ENCODE measurements around the gene MCF2L2. TPM values are rescaled to one million over a fixed set of nuclear protein-coding genes. Genes with fewer than 3 reads are reported as not detected.
A peak's percentile ranks its signal among the peaks of the same experiment; 100 is the strongest.

The MCF2L2 gene
- total RNA-seq, 1 donor from 2014 or later, result 0.43 TPM

DNA sequence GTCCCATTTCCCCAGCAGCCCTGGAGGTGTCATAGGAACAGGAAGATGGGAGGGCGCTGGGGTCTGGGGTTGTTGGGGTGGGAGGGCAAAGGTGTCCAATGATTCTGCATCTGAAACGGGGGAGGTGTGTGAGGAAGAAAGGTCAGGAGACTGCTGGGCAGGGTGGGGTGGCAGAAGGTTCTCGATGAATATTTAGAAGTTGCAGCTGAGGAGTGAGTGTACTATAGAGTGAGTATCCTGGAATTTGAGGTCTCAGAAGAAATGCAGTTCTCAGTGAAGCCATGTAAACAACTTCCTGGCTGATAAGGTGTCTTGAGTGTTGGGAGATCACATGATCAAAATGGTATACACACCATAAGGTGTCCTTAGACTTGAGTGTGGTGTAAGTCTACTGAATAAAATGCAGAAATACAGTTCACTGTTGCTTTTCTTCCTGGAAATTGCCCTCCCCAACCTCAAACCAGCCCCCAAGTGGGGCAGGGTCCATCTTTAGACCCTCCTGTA, 165.5 kb downstream of the MCF2L2 start:
- no peak overlapping the region for H3K4me3 Mint-ChIP-seq (ENCODE audit: low read depth)
- no peaks in the 10 kb centered on the region for H3K9me3 Mint-ChIP-seq (ENCODE audit: low read depth)
- H3K27ac Mint-ChIP-seq, result no peak overlapping the region
- peaks cover 23% of the 10 kb centered on the region for H3K4me1 Mint-ChIP-seq (ENCODE audit: low read depth)
- DNase-seq (ENCODE audit: low spot score, unreplicated experiment), result no peak
- no peaks in the 10 kb centered on the region for H3K27me3 Mint-ChIP-seq
- H3K36me3 Mint-ChIP-seq (ENCODE audit: insufficient read depth), result peaks cover 6% of the 10 kb centered on the region
- TF ChIP-seq, protein P1, sequence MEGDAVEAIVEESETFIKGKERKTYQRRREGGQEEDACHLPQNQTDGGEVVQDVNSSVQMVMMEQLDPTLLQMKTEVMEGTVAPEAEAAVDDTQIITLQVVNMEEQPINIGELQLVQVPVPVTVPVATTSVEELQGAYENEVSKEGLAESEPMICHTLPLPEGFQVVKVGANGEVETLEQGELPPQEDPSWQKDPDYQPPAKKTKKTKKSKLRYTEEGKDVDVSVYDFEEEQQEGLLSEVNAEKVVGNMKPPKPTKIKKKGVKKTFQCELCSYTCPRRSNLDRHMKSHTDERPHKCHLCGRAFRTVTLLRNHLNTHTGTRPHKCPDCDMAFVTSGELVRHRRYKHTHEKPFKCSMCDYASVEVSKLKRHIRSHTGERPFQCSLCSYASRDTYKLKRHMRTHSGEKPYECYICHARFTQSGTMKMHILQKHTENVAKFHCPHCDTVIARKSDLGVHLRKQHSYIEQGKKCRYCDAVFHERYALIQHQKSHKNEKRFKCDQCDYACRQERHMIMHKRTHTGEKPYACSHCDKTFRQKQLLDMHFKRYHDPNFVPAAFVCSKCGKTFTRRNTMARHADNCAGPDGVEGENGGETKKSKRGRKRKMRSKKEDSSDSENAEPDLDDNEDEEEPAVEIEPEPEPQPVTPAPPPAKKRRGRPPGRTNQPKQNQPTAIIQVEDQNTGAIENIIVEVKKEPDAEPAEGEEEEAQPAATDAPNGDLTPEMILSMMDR (IDR thresholded peaks at IDR 0.05; ENCODE audit: unreplicated experiment), result no peak

DNA sequence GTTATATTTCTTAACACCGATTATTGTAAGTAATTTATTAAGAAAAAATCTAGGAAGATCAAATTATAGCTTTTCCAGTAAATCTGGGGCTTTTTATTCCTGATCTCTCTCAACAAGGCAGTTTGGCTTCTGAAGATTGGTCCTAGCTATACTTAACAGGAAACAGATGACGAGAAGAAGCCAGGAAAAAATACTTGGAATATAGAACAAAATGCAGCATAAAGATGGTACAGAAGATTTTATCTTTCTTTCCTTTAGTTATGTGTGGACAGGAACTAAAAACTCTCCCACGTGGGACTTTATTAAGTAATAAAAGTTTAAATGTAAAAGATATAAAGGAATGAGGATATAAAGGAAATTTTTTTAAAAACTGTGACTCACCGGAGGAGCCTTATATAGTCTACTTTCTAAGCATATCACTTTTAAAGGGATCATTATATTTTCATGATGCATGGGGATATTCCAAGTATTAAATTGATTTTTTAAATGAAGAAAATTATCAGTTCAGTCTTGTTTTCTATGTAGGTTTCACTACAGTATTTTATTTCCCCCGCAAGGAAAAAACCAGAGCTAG, 167.2 kb downstream of the MCF2L2 start:
- H3K36me3 Mint-ChIP-seq (ENCODE audit: insufficient read depth), result peaks cover 7% of the 10 kb centered on the region
- H3K4me1 Mint-ChIP-seq (ENCODE audit: low read depth), result peaks cover 20% of the 10 kb centered on the region
- H3K9me3 Mint-ChIP-seq (ENCODE audit: low read depth), result no peaks in the 10 kb centered on the region
- no peak overlapping the region for H3K4me3 Mint-ChIP-seq (ENCODE audit: low read depth)
- H3K27me3 Mint-ChIP-seq, result no peaks in the 10 kb centered on the region
- H3K27ac Mint-ChIP-seq, result no peak overlapping the region
- DNase-seq (ENCODE audit: low spot score, unreplicated experiment), result no peak
- TF ChIP-seq, protein P1 (IDR thresholded peaks at IDR 0.05; ENCODE audit: unreplicated experiment), result no peak

DNA sequence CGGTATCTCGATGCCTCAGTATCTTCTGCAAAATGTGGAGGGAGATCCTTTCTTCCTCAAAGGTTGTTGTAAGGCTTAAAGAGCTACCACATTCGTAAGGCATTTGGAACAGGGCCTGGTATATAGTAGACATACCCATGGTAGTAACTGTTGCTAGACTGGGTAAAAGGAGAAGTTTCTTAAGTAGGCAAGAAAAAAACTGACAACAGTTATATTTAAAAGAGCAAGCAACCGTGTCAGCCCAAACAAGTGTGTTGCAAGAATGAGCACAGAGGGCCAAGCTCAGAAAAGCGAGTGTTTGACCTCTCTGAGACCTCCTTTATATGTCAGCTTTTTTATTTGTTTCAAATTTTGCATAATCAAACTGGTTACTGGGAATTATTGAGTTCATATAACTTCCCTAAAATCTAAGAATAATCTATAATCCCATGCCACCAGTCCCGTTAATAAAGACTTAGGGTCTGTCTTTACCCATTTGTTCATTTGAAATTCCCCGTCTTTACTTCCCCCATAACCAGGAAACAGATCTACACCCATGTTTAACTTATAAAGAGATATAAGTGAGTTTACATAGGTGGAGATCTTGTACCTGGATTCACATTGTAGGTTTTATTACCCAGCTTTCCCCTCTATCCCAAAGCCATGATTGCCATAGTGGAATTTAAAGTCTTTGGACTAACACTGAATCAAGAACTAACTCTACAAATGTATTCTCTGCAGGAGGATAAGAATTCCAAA, 168.1 kb downstream of the MCF2L2 start:
- peaks cover 23% of the 10 kb centered on the region for H3K4me1 Mint-ChIP-seq (ENCODE audit: low read depth)
- H3K4me3 Mint-ChIP-seq (ENCODE audit: low read depth), result no peak overlapping the region
- no peak overlapping the region for H3K27ac Mint-ChIP-seq
- no peaks in the 10 kb centered on the region for H3K27me3 Mint-ChIP-seq
- DNase-seq (ENCODE audit: low spot score, unreplicated experiment), result no peak
- TF ChIP-seq, protein P1 (IDR thresholded peaks at IDR 0.05; ENCODE audit: unreplicated experiment), result no peak
- peaks cover 7% of the 10 kb centered on the region for H3K36me3 Mint-ChIP-seq (ENCODE audit: insufficient read depth)
- no peaks in the 10 kb centered on the region for H3K9me3 Mint-ChIP-seq (ENCODE audit: low read depth)

DNA sequence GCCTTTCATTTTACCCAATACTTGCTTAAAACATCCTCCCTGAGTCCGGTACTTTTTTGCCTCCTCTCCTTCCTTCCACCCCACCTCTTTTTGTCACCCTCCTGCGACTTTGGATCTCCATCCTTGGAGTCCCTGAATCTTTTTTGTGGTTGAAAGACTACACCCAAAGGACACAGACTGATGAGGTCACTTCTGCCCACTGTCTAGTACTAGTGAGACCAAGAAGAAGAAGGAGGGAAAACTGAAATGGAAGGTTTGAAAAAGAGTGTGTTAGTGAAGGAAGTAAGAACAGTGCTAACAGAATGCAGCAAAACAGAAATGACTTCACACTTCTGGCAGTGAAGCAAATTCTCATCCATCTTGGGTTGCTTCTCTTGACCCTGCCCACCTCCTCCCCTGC, 168.8 kb downstream of the MCF2L2 start:
- Mint-ChIP-seq H3K27me3 (no peaks in the 10 kb centered on the region), H3K4me3 (ENCODE audit: low read depth) (no peak overlapping the region), H3K9me3 (ENCODE audit: low read depth) (no peaks in the 10 kb centered on the region), H3K36me3 (ENCODE audit: insufficient read depth) (peaks cover 7% of the 10 kb centered on the region), H3K27ac (peak overlapping the region; percentile 53), H3K4me1 (ENCODE audit: low read depth) (peaks cover 30% of the 10 kb centered on the region)
- DNase-seq (ENCODE audit: low spot score, unreplicated experiment), result no peak
- TF ChIP-seq, protein P1 (IDR thresholded peaks at IDR 0.05; ENCODE audit: unreplicated experiment), result no peak

DNA sequence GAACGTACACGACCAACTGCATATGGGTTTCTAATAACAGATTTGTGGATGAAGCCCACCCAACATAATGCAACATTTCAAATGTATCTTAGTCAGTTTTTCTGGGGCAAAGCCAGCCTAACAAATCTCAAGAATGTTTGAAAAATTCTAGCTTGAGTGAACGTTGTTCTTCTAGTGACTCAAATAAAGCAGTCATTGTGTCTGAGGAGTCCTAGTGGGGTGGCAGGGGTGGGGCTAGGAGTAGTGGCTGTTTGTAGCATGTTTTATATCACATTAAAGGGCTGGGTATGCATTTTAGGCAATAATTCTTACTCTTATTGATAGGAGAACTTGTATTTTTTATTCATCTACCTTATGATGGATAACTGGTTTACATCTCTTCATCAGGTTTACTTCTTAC, 169.3 kb downstream of the MCF2L2 start:
- H3K36me3 Mint-ChIP-seq (ENCODE audit: insufficient read depth), result peaks cover 7% of the 10 kb centered on the region
- TF ChIP-seq, protein P1 (IDR thresholded peaks at IDR 0.05; ENCODE audit: unreplicated experiment), result no peak
- DNase-seq (ENCODE audit: low spot score, unreplicated experiment), result no peak
- H3K9me3 Mint-ChIP-seq (ENCODE audit: low read depth), result no peaks in the 10 kb centered on the region
- H3K27me3 Mint-ChIP-seq, result no peaks in the 10 kb centered on the region
- peaks cover 30% of the 10 kb centered on the region for H3K4me1 Mint-ChIP-seq (ENCODE audit: low read depth)
- no peak overlapping the region for H3K27ac Mint-ChIP-seq
- no peak overlapping the region for H3K4me3 Mint-ChIP-seq (ENCODE audit: low read depth)
